Left ventricle myocardium inferior (tissue), 1 donor: ENCODE data around the gene FAM25G. TPM values are rescaled to one million over a fixed set of nuclear protein-coding genes. Genes with fewer than 3 reads are reported as not detected.

Source experiments
- DNase-seq: peaks from one replicate; pipeline ENCODE4 v3.0.0-alpha.2; 2020
- H3K27ac ChIP-seq: fragments of 200-600 bp; replicated peaks from 2 replicates; pipeline ENCODE4 v1.8.0; 2021
- H3K27me3 ChIP-seq: fragments of 200-600 bp; 2 replicates; pipeline ENCODE4 v1.8.0; 2021; ENCODE audit warnings: low read depth
- H3K36me3 ChIP-seq: fragments of 200-600 bp; 2 replicates; pipeline ENCODE4 v1.8.0; 2021
- H3K4me1 ChIP-seq: fragments of 200-600 bp; 2 replicates; pipeline ENCODE4 v1.8.0; 2021
- H3K4me3 ChIP-seq: fragments of 200-600 bp; 2 replicates; pipeline ENCODE4 v1.8.0; 2021; ENCODE audit warnings: mild to moderate bottlenecking, moderate library complexity
- H3K9me3 ChIP-seq: fragments of 200-600 bp; replicated peaks from 2 replicates; pipeline ENCODE4 v1.8.0; 2021
- intact Hi-C: fragments of 100-400 bp; cut with micrococcal nuclease; formaldehyde crosslinking; loops from one replicate; pipeline ENCODE4 v1.11.0; 2022
- total RNA-seq: library from RNA; stranded (reverse); fragmentation: NEBNext Ultra II Directional; extraction: Animal tissue kit (Norgen Biotek cat#: 25700); gene quantifications from one replicate; pipeline ENCODE4 v1.2.1, GENCODE V29; 2021
- TF ChIP-seq, protein P1 (sequence below): fragments of 200-600 bp; IDR thresholded peaks from 2 replicates; pipeline ENCODE4 v1.8.0; 2021; ENCODE audit warnings: antibody characterized with exemption, mild to moderate bottlenecking, borderline replicate concordance
- donor health status: DM: no; HTN: yes; CAD: no; lungs with severe emphysema.

Gene FAM25G
- total RNA-seq, 1 donor from 2014 or later, result not detected

DNA sequence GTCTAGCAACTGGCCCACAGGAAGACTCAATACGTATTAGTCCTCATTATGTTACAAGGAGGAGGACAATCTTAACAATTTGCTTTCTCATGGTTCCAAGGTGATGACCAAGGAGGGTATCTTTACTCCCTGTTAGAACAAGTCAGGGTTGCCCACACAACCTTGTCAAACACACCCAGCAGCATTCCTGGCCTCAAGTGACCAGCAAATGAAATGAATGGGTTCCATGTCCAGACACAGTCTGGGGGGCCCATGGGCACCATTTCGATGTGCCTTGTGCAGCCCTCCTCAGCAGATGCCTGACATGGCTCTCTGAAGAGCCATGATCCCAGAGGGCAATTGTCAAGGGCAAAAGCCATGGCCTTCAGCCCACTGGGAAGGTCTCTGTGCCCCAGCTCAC, 48.4 kb downstream of the FAM25G start:
- Histone ChIP-seq H3K27ac (no peak overlapping the region), H3K4me3 (no peak overlapping the region), H3K27me3 (peaks cover 33% of the 10 kb centered on the region), H3K9me3 (peaks cover 31% of the 10 kb centered on the region), H3K36me3 (no peaks in the 10 kb centered on the region), H3K4me1 (no peaks in the 10 kb centered on the region)
- TF ChIP-seq, protein P1, sequence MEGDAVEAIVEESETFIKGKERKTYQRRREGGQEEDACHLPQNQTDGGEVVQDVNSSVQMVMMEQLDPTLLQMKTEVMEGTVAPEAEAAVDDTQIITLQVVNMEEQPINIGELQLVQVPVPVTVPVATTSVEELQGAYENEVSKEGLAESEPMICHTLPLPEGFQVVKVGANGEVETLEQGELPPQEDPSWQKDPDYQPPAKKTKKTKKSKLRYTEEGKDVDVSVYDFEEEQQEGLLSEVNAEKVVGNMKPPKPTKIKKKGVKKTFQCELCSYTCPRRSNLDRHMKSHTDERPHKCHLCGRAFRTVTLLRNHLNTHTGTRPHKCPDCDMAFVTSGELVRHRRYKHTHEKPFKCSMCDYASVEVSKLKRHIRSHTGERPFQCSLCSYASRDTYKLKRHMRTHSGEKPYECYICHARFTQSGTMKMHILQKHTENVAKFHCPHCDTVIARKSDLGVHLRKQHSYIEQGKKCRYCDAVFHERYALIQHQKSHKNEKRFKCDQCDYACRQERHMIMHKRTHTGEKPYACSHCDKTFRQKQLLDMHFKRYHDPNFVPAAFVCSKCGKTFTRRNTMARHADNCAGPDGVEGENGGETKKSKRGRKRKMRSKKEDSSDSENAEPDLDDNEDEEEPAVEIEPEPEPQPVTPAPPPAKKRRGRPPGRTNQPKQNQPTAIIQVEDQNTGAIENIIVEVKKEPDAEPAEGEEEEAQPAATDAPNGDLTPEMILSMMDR, result no peak
- DNase-seq, result no peak
- intact Hi-C loops, result no loop called here

DNA sequence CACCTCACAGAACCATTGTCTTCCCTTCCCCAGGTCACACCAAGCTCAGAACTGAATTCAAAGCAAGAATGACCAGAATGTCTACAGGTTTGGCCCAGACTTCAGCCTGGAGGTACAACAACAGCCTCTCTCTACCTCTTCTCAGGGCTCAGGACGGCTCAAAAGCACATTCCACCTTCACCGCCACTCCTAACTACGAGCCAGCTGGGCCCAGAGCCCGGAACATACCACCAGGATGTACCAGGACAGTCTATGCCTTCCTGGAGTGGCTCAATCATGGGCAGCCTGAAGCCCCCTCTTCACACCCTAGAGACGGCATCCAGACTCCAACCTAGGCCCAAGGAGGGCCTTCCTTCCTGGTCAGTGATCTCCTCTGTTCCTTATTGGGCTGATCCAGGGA, 49.1 kb downstream of the FAM25G start:
- peaks cover 35% of the 10 kb centered on the region for H3K9me3 ChIP-seq
- H3K36me3 ChIP-seq, result no peaks in the 10 kb centered on the region
- no peak for DNase-seq
- no peaks in the 10 kb centered on the region for H3K4me1 ChIP-seq
- no peak overlapping the region for H3K27ac ChIP-seq
- intact Hi-C loops, result no loop called here
- H3K27me3 ChIP-seq, result peaks cover 33% of the 10 kb centered on the region
- no peak overlapping the region for H3K4me3 ChIP-seq
- TF ChIP-seq, protein P1, result no peak

DNA sequence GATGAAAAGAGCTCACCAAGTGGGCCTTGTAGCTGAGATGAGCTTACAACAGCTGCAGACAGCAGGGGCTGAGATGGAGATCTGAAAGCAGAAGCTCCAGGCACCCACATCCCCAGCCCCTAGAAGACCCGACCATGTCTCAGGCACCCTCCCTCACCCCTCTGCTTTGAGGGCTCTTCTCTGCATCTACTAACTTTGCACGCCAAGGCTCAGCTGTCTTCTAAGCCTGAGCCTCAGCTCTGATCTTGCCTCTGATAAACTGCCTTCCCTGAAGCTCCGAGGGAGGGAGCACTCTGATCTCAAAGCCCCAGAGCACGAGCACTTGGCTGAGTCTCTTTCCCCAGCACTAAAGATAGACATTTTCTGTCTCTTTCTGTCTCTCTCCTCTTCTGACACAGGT, 49.6 kb downstream of the FAM25G start:
- no peak for DNase-seq
- no peaks in the 10 kb centered on the region for H3K4me1 ChIP-seq
- TF ChIP-seq, protein P1, result no peak
- H3K27ac ChIP-seq, result no peak overlapping the region
- peaks cover 33% of the 10 kb centered on the region for H3K9me3 ChIP-seq
- no peak overlapping the region for H3K4me3 ChIP-seq
- peaks cover 33% of the 10 kb centered on the region for H3K27me3 ChIP-seq
- intact Hi-C loops, result no loop called here
- H3K36me3 ChIP-seq, result no peaks in the 10 kb centered on the region

DNA sequence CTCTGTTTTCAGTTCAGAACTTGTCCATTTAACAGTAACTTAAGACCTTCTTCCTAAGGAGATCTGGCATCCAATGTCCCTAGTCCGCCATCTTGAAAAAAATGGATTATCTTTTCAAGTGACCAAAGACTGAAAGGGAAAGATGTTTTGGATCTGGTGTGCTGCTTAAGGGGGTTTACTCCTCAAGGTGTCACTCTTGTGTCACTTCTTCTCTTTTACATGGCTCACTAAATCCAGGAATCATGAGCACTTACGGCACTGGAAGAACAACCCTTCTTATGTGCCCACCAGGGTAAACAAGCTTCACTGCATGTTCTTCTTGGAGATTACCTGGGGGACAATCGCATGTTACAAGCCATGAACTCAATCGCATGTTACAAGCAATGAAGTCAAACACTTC, 51.3 kb downstream of the FAM25G start:
- H3K27me3 ChIP-seq, result peaks cover 33% of the 10 kb centered on the region
- TF ChIP-seq, protein P1, result no peak
- H3K4me3 ChIP-seq, result no peak overlapping the region
- DNase-seq, result no peak
- H3K27ac ChIP-seq, result no peak overlapping the region
- no peaks in the 10 kb centered on the region for H3K4me1 ChIP-seq
- H3K36me3 ChIP-seq, result no peaks in the 10 kb centered on the region
- H3K9me3 ChIP-seq, result peaks cover 25% of the 10 kb centered on the region
- intact Hi-C loops, result no loop called here

DNA sequence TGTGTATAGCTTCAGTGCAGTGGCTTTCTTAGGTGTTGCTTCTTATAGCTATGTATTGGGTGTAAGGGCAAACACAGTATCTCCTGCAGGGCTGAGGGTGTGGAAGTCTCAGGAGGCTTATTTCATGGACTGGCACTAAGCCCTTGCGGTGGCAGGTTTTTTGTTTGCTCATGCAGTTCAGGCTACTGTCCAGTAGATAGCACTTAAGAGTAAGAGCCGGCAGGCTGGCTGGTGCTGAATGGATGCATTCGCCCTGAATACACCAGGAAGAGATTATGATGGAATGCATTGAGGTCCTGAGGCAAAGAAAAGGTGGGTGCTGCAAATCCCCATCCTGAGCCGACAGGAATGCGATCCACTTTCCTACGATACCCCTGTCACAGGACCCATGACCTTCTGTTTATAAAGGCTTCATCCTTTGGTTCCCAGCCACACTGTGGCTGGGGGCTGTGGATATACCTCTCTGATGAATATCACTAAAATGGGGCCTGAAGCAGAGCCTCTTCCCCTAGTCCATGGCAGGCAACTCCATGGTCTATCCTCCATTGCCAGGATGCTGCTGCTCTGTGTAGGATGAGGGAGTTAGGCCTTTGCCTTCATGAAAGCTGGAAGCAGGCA, 52.5 kb downstream of the FAM25G start:
- intact Hi-C loops, result no loop called here
- H3K27me3 ChIP-seq, result peaks cover 40% of the 10 kb centered on the region
- H3K9me3 ChIP-seq, result peaks cover 26% of the 10 kb centered on the region
- TF ChIP-seq, protein P1, result peak; percentile 59
- no peak overlapping the region for H3K27ac ChIP-seq
- no peak overlapping the region for H3K4me3 ChIP-seq
- no peak for DNase-seq
- H3K36me3 ChIP-seq, result no peaks in the 10 kb centered on the region
- no peaks in the 10 kb centered on the region for H3K4me1 ChIP-seq

Other genes with a start within 250 kb of the FAM25G start
- gene GDF10, start 191.5 kb downstream of the FAM25G start, total RNA-seq, result 0.22 TPM
- not detected for gene GDF2, start 169.2 kb downstream of the FAM25G start, total RNA-seq
- gene RBP3, start 143.3 kb downstream of the FAM25G start, total RNA-seq, result not detected
- 0.05 TPM for gene ZNF488, start 107.4 kb downstream of the FAM25G start, total RNA-seq
- gene ANXA8, start 7.6 kb downstream of the FAM25G start, total RNA-seq, result not detected
- gene AGAP9, start 31.9 kb upstream of the FAM25G start, total RNA-seq, result 1.6 TPM